Gastrocnemius medialis (tissue), 4 donors: ENCODE data around the gene AMH. TPM values are rescaled to one million over a fixed set of nuclear protein-coding genes. Genes with fewer than 3 reads are reported as not detected.

ENCODE experiments used
- ATAC-seq, 2 donors: fragments of 150-250 bp; one replicate each; pipeline ENCODE4 v1.9.1; 2016
- DNase-seq, 2 donors: peaks; one replicate each; pipeline ENCODE4 v3.0.0-alpha.2; 2019
- H3K27ac ChIP-seq, 4 donors: fragments of 200-600 bp; sonication (generic); 1 replicate in 1 of 4; 2 replicates in 3 of 4; pipeline ENCODE4 v1.5.1; 2016 to 2018; ENCODE audit warnings: mild to moderate bottlenecking in 2 of 4, moderate library complexity in 1 of 4
- H3K27me3 ChIP-seq, 3 donors: fragments of 200-600 bp; sonication (generic) in 2 of 3; 1 replicate in 1 of 3; 2 replicates in 2 of 3; pipeline versions ENCODE4 v1.5.1 to v1.6.0; 2016 to 2019; ENCODE audit warnings: mild to moderate bottlenecking in 1 of 3, moderate library complexity in 1 of 3
- H3K36me3 ChIP-seq, 2 donors: fragments of 200-600 bp; sonication (generic) in 1 of 2; one replicate each; pipeline ENCODE4 v1.5.1; 2017 to 2018
- H3K4me1 ChIP-seq, 2 donors: fragments of 200-600 bp; sonication (generic) in 1 of 2; one replicate each; pipeline ENCODE4 v1.5.1; 2016 to 2017; ENCODE audit warnings: mild to moderate bottlenecking in 2 of 2
- H3K4me3 ChIP-seq, 4 donors: fragments of 200-600 bp; sonication (generic) in 3 of 4; 1 replicate in 1 of 4; 2 replicates in 3 of 4; pipeline ENCODE4 v1.5.1; 2016 to 2019; ENCODE audit warnings: mild to moderate bottlenecking in 2 of 4
- H3K9me3 ChIP-seq, 3 donors: fragments of 200-600 bp; sonication (generic) in 2 of 3; 1 replicate in 1 of 3; 2 replicates in 2 of 3; pipeline ENCODE4 v1.5.1; 2016 to 2019
- CTCF ChIP-seq, 5 experiments: fragments of 450-650 bp in 3 of 5; fragments of 200-600 bp in 2 of 5; sonication (generic) in 2 of 5; IDR thresholded peaks in 4 of 5; conservative IDR thresholded peaks in 1 of 5; 1 replicate in 4 of 5; 2 replicates in 1 of 5; pipeline ENCODE4 v1.5.1; 2016 to 2019; ENCODE audit warnings: antibody characterized with exemption in 5 of 5, mild to moderate bottlenecking in 3 of 5, moderate library complexity in 3 of 5
- POLR2A ChIP-seq, 2 donors: fragments of 450-650 bp; IDR thresholded peaks; one replicate each; pipeline ENCODE4 v1.6.1; 2017; ENCODE audit warnings: antibody characterized with exemption in 2 of 2, mild to moderate bottlenecking in 2 of 2, moderate library complexity in 2 of 2
- in situ Hi-C, 4 donors: fragments of 200-750 bp; cut with MboI; loops; one replicate each; pipeline versions ENCODE4 v1.15.0 to v1.8.0; 2017; ENCODE audit warnings: low sequenced_read_pairs in 4 of 4
- intact Hi-C: fragments of 100-400 bp; cut with DNase I; formaldehyde crosslinking; loops from one replicate; pipeline ENCODE4 v1.15.1; 2023; ENCODE audit warnings: low total_unique reads
- total RNA-seq, 4 donors: library from RNA; depleted of rRNA; stranded (reverse); fragments of >200 nt; gene quantifications; one replicate each; pipeline versions ENCODE4 v1.1.0 to v1.2.3, GENCODE V29; 2016

AMH gene
- total RNA-seq, 4 donors from 2014 or later: 0.80 to 3.9 (median 1.2) TPM

- H3K4me1 ChIP-seq: peaks cover 47 to 69% of the 10 kb centered on the region in 2 donors
- in situ Hi-C loops: loop anchor here in 2 of 4 donors (5.0 to 10.0 kb wide), 2 partner anchors 37 to 85 kb away; partner anchors contain the start of gene AP3D1 (in 1 of the 2)
- no peaks in the 10 kb centered on the region for H3K9me3 ChIP-seq
- H3K27me3 ChIP-seq: no peaks in the 10 kb centered on the region
- H3K27ac ChIP-seq: peak overlapping the region; percentile 91 to 98 (median 96)
- H3K36me3 ChIP-seq: peaks cover 0 to 19% of the 10 kb centered on the region in 2 donors
- ATAC-seq: peak in 1 of 2 donors; percentile 26
- peak overlapping the region; percentile 43 to 55 (median 54) for H3K4me3 ChIP-seq
- TF ChIP-seq POLR2A (IDR thresholded peaks at IDR 0.05): no peak
- TF ChIP-seq CTCF (IDR thresholded peaks at IDR 0.05 in 4 of 5, conservative IDR thresholded peaks at IDR 0.05 in 1 of 5): no peak
- DNase-seq: peak in 1 of 2 donors; percentile 73
- intact Hi-C loops: no loop called here
These were observed 9.1 kb upstream of the AMH start for GRCh38 chr19:2239771-2240770.

GRCh38 chr19:2240881-2241760 lies 8.0 kb upstream of the AMH start:
- H3K4me1 ChIP-seq: peaks cover 44 to 62% of the 10 kb centered on the region in 2 donors
- TF ChIP-seq POLR2A (IDR thresholded peaks at IDR 0.05): no peak
- TF ChIP-seq CTCF (IDR thresholded peaks at IDR 0.05 in 4 of 5, conservative IDR thresholded peaks at IDR 0.05 in 1 of 5): no peak
- H3K27ac ChIP-seq: peak overlapping the region; percentile 91 to 98 (median 96)
- in situ Hi-C loops (no loop called here), intact Hi-C loops (no loop called here)
- ATAC-seq (peak in 1 of 2 donors; percentile 4), DNase-seq (no peak)
- H3K27me3 ChIP-seq: no peaks in the 10 kb centered on the region
- peaks cover 0 to 30% of the 10 kb centered on the region in 2 donors for H3K36me3 ChIP-seq
- H3K9me3 ChIP-seq: no peaks in the 10 kb centered on the region
- H3K4me3 ChIP-seq: peak overlapping the region in 2 of 4 donors; percentile 53 to 55

- peaks cover 0 to 40% of the 10 kb centered on the region in 2 donors for H3K36me3 ChIP-seq
- no peaks in the 10 kb centered on the region for H3K27me3 ChIP-seq
- in situ Hi-C loops (no loop called here), intact Hi-C loops (no loop called here)
- DNase-seq (no peak), ATAC-seq (no peak)
- no peak for TF ChIP-seq POLR2A (IDR thresholded peaks at IDR 0.05)
- TF ChIP-seq CTCF (IDR thresholded peaks at IDR 0.05 in 4 of 5, conservative IDR thresholded peaks at IDR 0.05 in 1 of 5): no peak
- no peaks in the 10 kb centered on the region for H3K9me3 ChIP-seq
- H3K4me1 ChIP-seq: peaks cover 47 to 67% of the 10 kb centered on the region in 2 donors
- peak overlapping the region in 2 of 4 donors; percentile 28 to 91 for H3K27ac ChIP-seq
- no peak overlapping the region for H3K4me3 ChIP-seq
These were observed 7.0 kb upstream of the AMH start for GRCh38 chr19:2242092-2242537.

- Histone ChIP-seq H3K9me3 (no peaks in the 10 kb centered on the region), H3K27ac (peak overlapping the region in 1 of 4 donors; percentile 91), H3K27me3 (no peaks in the 10 kb centered on the region), H3K36me3 (peaks cover 0 to 47% of the 10 kb centered on the region in 2 donors), H3K4me3 (no peak overlapping the region), H3K4me1 (peaks cover 44 to 67% of the 10 kb centered on the region in 2 donors)
- in situ Hi-C loops (no loop called here), intact Hi-C loops (no loop called here)
- DNase-seq (no peak), ATAC-seq (no peak)
- no peak for TF ChIP-seq CTCF (IDR thresholded peaks at IDR 0.05 in 4 of 5, conservative IDR thresholded peaks at IDR 0.05 in 1 of 5)
- TF ChIP-seq POLR2A (IDR thresholded peaks at IDR 0.05): no peak
These were observed 6.3 kb upstream of the AMH start for GRCh38 chr19:2242816-2243215.
